ENCODE measurements around the gene ZSWIM4. TPM values are rescaled to one million over a fixed set of nuclear protein-coding genes. Genes with fewer than 3 reads are reported as not detected.

ZSWIM4 gene
- total and polyA plus RNA-seq, 8 donors = 2.2 to 14.0 (median 3.9) TPM

DNA sequence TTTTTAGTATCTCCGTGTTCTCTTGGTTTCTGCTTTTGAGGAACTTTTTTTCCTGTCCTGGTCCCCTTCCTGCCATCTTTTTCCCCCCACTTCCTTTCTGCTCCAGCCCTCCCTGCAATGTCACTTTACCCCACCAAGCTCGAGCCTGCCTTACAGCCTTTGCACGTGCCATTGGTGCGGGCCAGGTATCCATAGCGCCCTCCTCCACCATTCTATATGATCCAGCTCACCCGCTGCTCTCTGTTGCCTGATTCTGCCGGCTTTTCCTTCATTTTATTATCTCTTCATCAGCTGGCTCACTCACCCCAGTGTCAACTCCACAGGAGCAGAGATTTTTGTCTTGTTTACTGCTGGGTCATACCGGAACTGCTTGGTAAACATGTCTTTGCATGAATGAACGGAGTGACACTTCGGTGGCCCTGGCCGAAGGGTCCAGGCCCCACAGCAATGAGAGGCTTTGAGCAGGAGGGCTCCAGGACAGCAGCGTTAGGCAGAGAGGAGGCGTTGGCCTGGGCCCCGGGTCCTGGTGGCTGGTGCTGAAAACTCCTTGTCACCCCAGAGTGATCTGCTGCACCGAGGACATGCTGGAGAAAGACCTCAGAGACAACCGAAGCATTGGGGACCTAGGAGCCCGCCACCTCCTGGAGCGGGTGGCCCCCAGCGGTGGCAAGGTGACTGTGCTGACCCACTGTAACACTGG lies 29.7 kb upstream of the ZSWIM4 start:
- intact Hi-C loops (cut with DNase I; ENCODE audit: low total_unique reads) = no loop called here
- Histone ChIP-seq H3K27me3 (no peaks in the 10 kb centered on the region), H3K4me3 (peak overlapping the region; percentile 70 to 89 (median 84)), H3K4me1 (peaks cover 11 to 32% (median 22%) of the 10 kb centered on the region in 4 donors), H3K36me3 (peaks cover 39 to 57% (median 54%) of the 10 kb centered on the region in 4 donors), H3K27ac (peak overlapping the region; percentile 60 to 86 (median 76)), H3K9me3 (no peaks in the 10 kb centered on the region)
- DNase-seq = peak in 1 of 2 donors; percentile 46
- TF ChIP-seq POLR2AphosphoS5 (IDR thresholded peaks at IDR 0.05) (no peak), EP300 (IDR thresholded peaks at IDR 0.05) (no peak), POLR2A (IDR thresholded peaks at IDR 0.05) (no peak)
- TF ChIP-seq, protein P1, sequence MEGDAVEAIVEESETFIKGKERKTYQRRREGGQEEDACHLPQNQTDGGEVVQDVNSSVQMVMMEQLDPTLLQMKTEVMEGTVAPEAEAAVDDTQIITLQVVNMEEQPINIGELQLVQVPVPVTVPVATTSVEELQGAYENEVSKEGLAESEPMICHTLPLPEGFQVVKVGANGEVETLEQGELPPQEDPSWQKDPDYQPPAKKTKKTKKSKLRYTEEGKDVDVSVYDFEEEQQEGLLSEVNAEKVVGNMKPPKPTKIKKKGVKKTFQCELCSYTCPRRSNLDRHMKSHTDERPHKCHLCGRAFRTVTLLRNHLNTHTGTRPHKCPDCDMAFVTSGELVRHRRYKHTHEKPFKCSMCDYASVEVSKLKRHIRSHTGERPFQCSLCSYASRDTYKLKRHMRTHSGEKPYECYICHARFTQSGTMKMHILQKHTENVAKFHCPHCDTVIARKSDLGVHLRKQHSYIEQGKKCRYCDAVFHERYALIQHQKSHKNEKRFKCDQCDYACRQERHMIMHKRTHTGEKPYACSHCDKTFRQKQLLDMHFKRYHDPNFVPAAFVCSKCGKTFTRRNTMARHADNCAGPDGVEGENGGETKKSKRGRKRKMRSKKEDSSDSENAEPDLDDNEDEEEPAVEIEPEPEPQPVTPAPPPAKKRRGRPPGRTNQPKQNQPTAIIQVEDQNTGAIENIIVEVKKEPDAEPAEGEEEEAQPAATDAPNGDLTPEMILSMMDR (IDR thresholded peaks at IDR 0.05) = no peak
- 30 to 55% (median 51%) methylated on average over 13 to 19 of the region's 19 CpGs for WGBS, 5 donors

DNA sequence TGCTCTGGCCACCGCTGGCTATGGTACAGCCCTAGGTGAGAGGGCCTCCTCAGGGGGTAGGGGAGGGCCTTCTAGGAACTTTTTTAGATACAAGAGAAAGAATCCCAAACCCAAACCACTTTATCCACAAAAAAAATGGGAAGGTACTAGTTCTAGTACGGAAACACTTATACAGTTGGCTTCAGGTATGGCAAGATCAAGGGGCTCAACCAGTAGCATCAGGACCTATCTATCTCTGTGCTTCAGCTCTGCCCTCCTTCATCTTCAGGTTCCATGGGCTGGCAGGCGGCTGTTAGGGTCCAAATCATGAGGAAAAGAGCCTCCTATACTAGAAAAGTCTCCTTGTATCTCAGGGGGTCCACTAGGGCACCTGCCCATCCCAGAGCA lies 29.2 kb upstream of the ZSWIM4 start:
- 88 to 97% (median 93%) methylated on average over 3 of the region's 3 CpGs for WGBS, 5 donors
- peaks cover 34 to 57% (median 54%) of the 10 kb centered on the region in 4 donors for H3K36me3 ChIP-seq
- DNase-seq = no peak
- H3K27me3 ChIP-seq = no peaks in the 10 kb centered on the region
- TF ChIP-seq POLR2A (IDR thresholded peaks at IDR 0.05) (no peak), POLR2AphosphoS5 (IDR thresholded peaks at IDR 0.05) (no peak), EP300 (IDR thresholded peaks at IDR 0.05) (no peak)
- TF ChIP-seq, protein P1 (IDR thresholded peaks at IDR 0.05) = no peak
- H3K9me3 ChIP-seq = no peaks in the 10 kb centered on the region
- H3K4me3 ChIP-seq = no peak overlapping the region
- intact Hi-C loops (cut with DNase I; ENCODE audit: low total_unique reads) = no loop called here
- peak overlapping the region in 4 of 5 donors; percentile 29 to 86 (median 70) for H3K27ac ChIP-seq
- peaks cover 11 to 32% (median 22%) of the 10 kb centered on the region in 4 donors for H3K4me1 ChIP-seq

DNA sequence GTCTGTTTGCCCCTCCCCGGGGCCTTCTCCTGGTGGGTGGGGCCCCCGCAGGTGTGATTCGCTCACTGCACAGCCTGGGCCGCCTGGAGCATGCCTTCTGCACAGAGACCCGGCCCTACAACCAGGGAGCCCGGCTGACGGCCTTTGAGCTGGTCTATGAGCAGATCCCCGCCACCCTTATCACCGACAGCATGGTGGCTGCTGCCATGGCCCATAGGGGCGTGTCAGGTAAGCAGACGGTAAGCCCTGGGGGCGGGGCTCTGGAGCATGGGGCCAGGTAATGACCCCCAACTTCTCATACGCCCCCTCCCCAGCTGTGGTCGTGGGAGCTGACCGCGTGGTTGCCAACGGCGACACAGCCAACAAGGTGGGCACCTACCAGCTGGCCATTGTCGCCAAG lies 26.7 kb upstream of the ZSWIM4 start:
- no peak for DNase-seq
- peaks cover 11 to 26% (median 21%) of the 10 kb centered on the region in 4 donors for H3K4me1 ChIP-seq
- H3K9me3 ChIP-seq = no peaks in the 10 kb centered on the region
- no peak overlapping the region for H3K4me3 ChIP-seq
- H3K27ac ChIP-seq = no peak overlapping the region
- H3K36me3 ChIP-seq = peaks cover 26 to 49% (median 47%) of the 10 kb centered on the region in 4 donors
- intact Hi-C loops (cut with DNase I; ENCODE audit: low total_unique reads) = no loop called here
- no peaks in the 10 kb centered on the region for H3K27me3 ChIP-seq
- TF ChIP-seq POLR2A (IDR thresholded peaks at IDR 0.05) (no peak), EP300 (IDR thresholded peaks at IDR 0.05) (no peak), POLR2AphosphoS5 (IDR thresholded peaks at IDR 0.05) (no peak)
- TF ChIP-seq, protein P1 (IDR thresholded peaks at IDR 0.05) = no peak
- WGBS, 5 donors = 86 to 94% (median 92%) methylated on average over 11 to 19 of the region's 19 CpGs

DNA sequence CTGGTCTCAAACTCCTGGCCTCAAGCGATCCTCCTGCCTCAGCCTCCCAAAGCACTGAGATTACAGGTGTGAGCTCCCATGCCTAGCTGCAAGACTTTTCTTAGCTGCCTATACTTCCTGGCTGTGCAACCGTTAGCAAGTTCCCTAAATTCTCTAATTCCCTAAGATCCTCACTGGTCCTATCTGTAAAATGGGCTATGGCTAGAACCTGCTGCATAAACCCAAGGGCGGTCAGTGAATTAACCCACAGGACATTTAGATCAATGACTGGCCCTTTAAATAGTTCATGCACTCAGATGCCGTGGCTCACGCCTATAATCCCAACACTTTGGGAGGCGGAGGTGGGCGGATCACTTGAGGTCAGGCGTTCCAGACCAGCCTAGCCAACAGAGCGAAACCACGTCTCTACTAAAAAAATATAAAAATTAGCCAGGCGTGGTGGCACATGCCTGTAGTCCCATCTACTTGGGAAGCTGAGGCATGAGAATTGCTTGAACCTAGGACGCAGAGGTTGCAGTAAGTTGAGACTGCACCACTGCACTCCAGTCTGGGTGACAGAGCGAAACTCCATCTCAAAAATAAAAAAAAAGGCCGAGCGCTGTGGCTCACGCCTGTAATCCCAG lies 25.1 kb upstream of the ZSWIM4 start:
- peaks cover 26 to 49% (median 47%) of the 10 kb centered on the region in 4 donors for H3K36me3 ChIP-seq
- no peak overlapping the region for H3K27ac ChIP-seq
- H3K4me1 ChIP-seq = peaks cover 12 to 30% (median 22%) of the 10 kb centered on the region in 4 donors
- no peaks in the 10 kb centered on the region for H3K27me3 ChIP-seq
- DNase-seq = no peak
- no peak overlapping the region for H3K4me3 ChIP-seq
- H3K9me3 ChIP-seq = no peaks in the 10 kb centered on the region
- 85 to 88% (median 87%) methylated on average over 16 of the region's 16 CpGs for WGBS, 5 donors
- TF ChIP-seq, protein P1 (IDR thresholded peaks at IDR 0.05) = no peak
- intact Hi-C loops (cut with DNase I; ENCODE audit: low total_unique reads) = no loop called here

All from stomach (tissue), 9 donors.